ENCODE data around the gene CKB. TPM values are rescaled to one million over a fixed set of nuclear protein-coding genes. Genes with fewer than 3 reads are reported as not detected.

Gene CKB
- total RNA-seq, 1 experiment from 2014 or later: 611 TPM

DNA sequence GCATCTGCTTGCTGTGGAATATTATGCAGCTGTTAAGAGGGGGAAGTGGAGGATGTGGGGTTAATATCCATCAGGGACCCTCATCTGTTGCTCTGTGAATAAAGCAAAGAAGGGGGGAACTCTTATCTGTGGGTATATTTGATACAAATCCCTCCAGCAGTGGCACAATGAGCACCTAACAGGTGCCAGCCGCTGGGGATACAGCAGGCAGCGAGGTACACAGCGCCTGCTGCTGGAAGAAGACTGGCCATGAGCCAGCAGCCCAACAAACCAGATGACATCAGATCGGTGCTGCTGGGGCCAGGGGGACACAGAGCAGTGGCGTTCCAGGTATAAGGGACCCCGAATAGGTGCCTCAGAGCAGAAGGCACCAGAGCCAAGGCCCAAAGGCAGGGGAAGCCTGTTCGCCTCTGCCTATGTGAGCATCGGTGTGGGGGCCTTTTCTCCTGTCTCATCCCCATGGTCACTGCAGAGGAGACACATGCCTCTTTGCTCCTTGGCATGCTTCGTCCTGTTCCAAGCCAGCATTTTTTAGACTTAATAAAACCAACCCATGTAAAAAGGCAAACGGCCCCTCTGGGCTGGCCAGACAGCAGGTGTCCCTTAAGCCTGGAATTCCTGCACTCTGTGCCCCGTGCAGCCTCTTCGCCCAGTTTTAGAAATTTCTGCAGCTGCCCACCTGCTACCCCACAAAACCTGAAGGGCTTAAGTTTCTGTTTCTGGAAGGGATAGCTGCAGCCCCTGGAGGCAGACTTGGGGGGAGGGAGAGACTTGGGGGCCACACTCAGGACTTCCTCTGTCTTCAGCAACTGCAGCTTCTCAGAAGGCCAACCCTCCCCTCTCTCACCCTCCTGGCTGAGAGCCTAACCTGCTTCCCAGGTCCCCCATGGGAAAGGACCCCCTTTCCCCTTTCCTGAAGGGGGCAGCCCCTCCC, 1.6 kb upstream of the CKB start:
- DNase-seq: no peak
- BruUV-seq (replicated peaks): no TSS peak
- intact Hi-C loops (cut with micrococcal nuclease; ENCODE audit: unreplicated experiment): no loop called here
- TF ChIP-seq, protein P1, sequence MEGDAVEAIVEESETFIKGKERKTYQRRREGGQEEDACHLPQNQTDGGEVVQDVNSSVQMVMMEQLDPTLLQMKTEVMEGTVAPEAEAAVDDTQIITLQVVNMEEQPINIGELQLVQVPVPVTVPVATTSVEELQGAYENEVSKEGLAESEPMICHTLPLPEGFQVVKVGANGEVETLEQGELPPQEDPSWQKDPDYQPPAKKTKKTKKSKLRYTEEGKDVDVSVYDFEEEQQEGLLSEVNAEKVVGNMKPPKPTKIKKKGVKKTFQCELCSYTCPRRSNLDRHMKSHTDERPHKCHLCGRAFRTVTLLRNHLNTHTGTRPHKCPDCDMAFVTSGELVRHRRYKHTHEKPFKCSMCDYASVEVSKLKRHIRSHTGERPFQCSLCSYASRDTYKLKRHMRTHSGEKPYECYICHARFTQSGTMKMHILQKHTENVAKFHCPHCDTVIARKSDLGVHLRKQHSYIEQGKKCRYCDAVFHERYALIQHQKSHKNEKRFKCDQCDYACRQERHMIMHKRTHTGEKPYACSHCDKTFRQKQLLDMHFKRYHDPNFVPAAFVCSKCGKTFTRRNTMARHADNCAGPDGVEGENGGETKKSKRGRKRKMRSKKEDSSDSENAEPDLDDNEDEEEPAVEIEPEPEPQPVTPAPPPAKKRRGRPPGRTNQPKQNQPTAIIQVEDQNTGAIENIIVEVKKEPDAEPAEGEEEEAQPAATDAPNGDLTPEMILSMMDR (IDR thresholded peaks at IDR 0.05; ENCODE audit: insufficient read depth in 1 of 2, low read depth in 1 of 2, low read length in 1 of 2, severe bottlenecking in 1 of 2, unreplicated experiment in 1 of 2): no peak
- Histone ChIP-seq H3K36me3 (ENCODE audit: control insufficient read depth, insufficient read depth, low read length) (peaks cover 5% of the 10 kb centered on the region), H3K9me3 (no peaks in the 10 kb centered on the region), H3K4me3 (ENCODE audit: low read depth, low read length) (peak overlapping the region; percentile 13), H3K4me1 (peaks cover 62% of the 10 kb centered on the region), H3K27me3 (replicated peaks; ENCODE audit: control insufficient read depth, insufficient read depth, low read length) (no peaks in the 10 kb centered on the region)
- POLR2A ChIA-PET: interaction anchor here (0.6 kb wide), 1 partner anchor 40 kb away, joined by 10 read pairs; no protein-coding TSS in a partner anchor
- Mint-ChIP-seq H3K36me3 (ENCODE audit: insufficient read depth, unreplicated experiment) (peaks cover 42% of the 10 kb centered on the region), H3K9me3 (ENCODE audit: unreplicated experiment) (no peaks in the 10 kb centered on the region), H3K4me1 (ENCODE audit: low read depth, unreplicated experiment) (peaks cover 35% of the 10 kb centered on the region), H3K27me3 (ENCODE audit: insufficient read depth, unreplicated experiment) (no peaks in the 10 kb centered on the region), H3K27ac (ENCODE audit: unreplicated experiment) (peak overlapping the region; percentile 84), H3K4me3 (ENCODE audit: unreplicated experiment) (peak overlapping the region; percentile 51)
- CTCF ChIA-PET: no interaction called here

DNA sequence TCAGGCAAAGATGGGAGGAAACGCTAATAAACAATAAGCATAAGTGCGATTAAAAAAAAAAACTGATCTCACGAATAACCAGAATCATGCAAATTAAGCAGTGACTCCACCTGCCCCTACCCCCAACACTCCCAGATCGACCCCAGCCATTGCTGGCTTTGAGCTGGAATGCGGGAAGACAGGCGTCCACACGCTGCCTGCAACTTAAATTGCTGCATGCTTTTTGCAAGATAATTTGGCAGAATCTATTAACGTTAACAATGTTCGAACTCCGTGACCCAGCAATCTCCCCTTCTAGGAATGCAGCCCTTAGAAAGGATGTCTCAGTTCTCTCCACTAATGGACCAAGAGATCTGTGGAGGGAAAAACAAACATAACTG, 935 bp upstream of the CKB start:
- TSS peak; percentile 39 for BruUV-seq (replicated peaks)
- peak overlapping the region; percentile 84 for H3K27ac Mint-ChIP-seq (ENCODE audit: unreplicated experiment)

GRCh38 chr14:103521951-103522563, 573 bp downstream of the CKB start:
- intact Hi-C loops (cut with micrococcal nuclease; ENCODE audit: unreplicated experiment): no loop called here
- H3K36me3 Mint-ChIP-seq (ENCODE audit: insufficient read depth, unreplicated experiment): peaks cover 52% of the 10 kb centered on the region
- no peak overlapping the region for H3K27ac Mint-ChIP-seq (ENCODE audit: unreplicated experiment)
- H3K36me3 ChIP-seq (ENCODE audit: control insufficient read depth, insufficient read depth, low read length): peaks cover 9% of the 10 kb centered on the region
- H3K9me3 Mint-ChIP-seq (ENCODE audit: unreplicated experiment): no peaks in the 10 kb centered on the region
- no TSS peak for BruUV-seq (replicated peaks)
- TF ChIP-seq, protein P1 (IDR thresholded peaks at IDR 0.05; ENCODE audit: insufficient read depth in 1 of 2, low read depth in 1 of 2, low read length in 1 of 2, severe bottlenecking in 1 of 2, unreplicated experiment in 1 of 2): no peak
- no peaks in the 10 kb centered on the region for H3K27me3 ChIP-seq (replicated peaks; ENCODE audit: control insufficient read depth, insufficient read depth, low read length)
- H3K4me3 Mint-ChIP-seq (ENCODE audit: unreplicated experiment): peak overlapping the region; percentile 74
- POLR2A ChIA-PET: interaction anchor here (0.6 kb wide), 1 partner anchor 22 kb away, joined by 3 read pairs; no protein-coding TSS in a partner anchor
- peak in 1 of 2 experiments; percentile 46 for DNase-seq
- no peaks in the 10 kb centered on the region for H3K27me3 Mint-ChIP-seq (ENCODE audit: insufficient read depth, unreplicated experiment)
- peaks cover 52% of the 10 kb centered on the region for H3K4me1 ChIP-seq
- H3K4me1 Mint-ChIP-seq (ENCODE audit: low read depth, unreplicated experiment): peaks cover 28% of the 10 kb centered on the region
- peak overlapping the region; percentile 95 for H3K4me3 ChIP-seq (ENCODE audit: low read depth, low read length)
- no peaks in the 10 kb centered on the region for H3K9me3 ChIP-seq
- CTCF ChIA-PET: no interaction called here

More for the DNA sequence above, 935 bp upstream of the CKB start:
- ChIA-PET POLR2A (interaction anchor here (0.5 to 0.6 kb wide), 2 partner anchors 41 to 940 kb away, joined by 3 to 10 read pairs; no protein-coding TSS in a partner anchor), CTCF (no interaction called here)
- H3K27me3 ChIP-seq (replicated peaks; ENCODE audit: control insufficient read depth, insufficient read depth, low read length): no peaks in the 10 kb centered on the region
- H3K4me1 Mint-ChIP-seq (ENCODE audit: low read depth, unreplicated experiment): peaks cover 42% of the 10 kb centered on the region
- H3K27me3 Mint-ChIP-seq (ENCODE audit: insufficient read depth, unreplicated experiment): no peaks in the 10 kb centered on the region
- no peak overlapping the region for H3K4me3 ChIP-seq (ENCODE audit: low read depth, low read length)
- intact Hi-C loops (cut with micrococcal nuclease; ENCODE audit: unreplicated experiment): no loop called here
- H3K9me3 Mint-ChIP-seq (ENCODE audit: unreplicated experiment): no peaks in the 10 kb centered on the region
- peaks cover 66% of the 10 kb centered on the region for H3K4me1 ChIP-seq
- no peak for DNase-seq
- TF ChIP-seq, protein P1 (IDR thresholded peaks at IDR 0.05; ENCODE audit: insufficient read depth in 1 of 2, low read depth in 1 of 2, low read length in 1 of 2, severe bottlenecking in 1 of 2, unreplicated experiment in 1 of 2): no peak
- peak overlapping the region; percentile 51 for H3K4me3 Mint-ChIP-seq (ENCODE audit: unreplicated experiment)
- no peaks in the 10 kb centered on the region for H3K9me3 ChIP-seq
- H3K36me3 ChIP-seq (ENCODE audit: control insufficient read depth, insufficient read depth, low read length): peaks cover 9% of the 10 kb centered on the region
- peaks cover 47% of the 10 kb centered on the region for H3K36me3 Mint-ChIP-seq (ENCODE audit: insufficient read depth, unreplicated experiment)

Measured in Caco-2 (cell line).